NCI-H774 (cell line): Measurements from ENCODE around the gene PIP4K2B.

ENCODE experiments used
- DNase-seq: peaks from one replicate; lab custom pipeline; 2025; lab: John Stamatoyannopoulos, UW

PIP4K2B gene

DNA sequence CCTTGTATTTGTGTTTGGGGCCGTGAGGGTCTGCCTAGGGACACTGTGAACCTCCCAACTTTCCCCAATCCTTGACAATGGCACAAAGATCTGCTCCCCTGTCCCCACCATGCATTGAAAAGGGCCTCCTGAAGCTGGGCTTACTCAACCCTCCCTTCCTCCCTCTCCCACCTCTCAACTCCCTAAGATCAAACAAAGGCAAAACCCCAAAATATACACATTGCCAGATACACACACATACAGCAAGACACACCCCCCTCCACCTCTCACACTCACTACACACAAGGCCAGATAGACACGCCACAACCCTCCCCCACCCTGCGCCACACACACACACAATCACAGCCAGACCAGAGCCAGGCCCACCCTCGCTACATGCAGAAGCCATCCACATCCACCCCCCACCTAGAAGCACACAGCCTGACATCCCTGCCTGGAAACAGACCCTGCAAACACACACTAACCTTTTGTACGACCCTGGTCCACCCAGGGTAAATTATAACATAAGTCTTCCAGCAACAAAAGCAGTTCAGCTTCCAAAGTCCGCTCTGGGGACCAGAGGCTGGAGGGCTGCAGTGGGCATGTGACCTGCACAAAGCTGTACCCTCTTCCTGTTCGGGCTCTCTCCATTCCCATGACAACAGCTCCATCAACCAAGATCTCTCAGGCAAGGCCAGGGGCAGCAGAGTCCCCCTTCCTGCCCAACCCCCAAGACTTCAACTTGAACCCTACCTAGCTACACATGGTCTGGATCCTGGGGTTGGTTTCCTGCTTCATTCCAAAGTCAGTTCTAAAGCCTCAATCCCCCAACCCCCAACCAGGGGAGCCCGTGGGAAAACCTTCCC, 53.1 kb downstream of the PIP4K2B start:
- no peak for DNase-seq

DNA sequence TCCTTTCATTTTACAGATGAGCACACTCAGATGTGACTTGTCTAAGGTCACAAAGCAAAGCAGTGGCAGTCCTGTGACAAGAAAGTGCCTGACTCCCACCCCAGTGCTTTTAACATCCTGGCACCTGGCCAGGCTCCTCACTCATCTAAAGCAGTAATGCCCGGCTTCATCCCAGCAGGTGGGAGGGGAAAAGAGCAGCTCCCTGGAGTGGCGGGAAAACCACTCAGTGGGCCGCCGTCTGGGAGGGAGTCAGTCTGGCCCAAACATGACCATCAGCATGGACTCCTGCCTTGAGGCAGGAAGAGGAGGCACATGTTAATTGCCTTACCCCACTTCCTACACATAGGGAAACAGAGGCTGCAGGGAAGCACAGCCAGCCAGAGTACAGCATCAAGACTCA, 53.8 kb downstream of the PIP4K2B start:
- peak; percentile 63 for DNase-seq

DNA sequence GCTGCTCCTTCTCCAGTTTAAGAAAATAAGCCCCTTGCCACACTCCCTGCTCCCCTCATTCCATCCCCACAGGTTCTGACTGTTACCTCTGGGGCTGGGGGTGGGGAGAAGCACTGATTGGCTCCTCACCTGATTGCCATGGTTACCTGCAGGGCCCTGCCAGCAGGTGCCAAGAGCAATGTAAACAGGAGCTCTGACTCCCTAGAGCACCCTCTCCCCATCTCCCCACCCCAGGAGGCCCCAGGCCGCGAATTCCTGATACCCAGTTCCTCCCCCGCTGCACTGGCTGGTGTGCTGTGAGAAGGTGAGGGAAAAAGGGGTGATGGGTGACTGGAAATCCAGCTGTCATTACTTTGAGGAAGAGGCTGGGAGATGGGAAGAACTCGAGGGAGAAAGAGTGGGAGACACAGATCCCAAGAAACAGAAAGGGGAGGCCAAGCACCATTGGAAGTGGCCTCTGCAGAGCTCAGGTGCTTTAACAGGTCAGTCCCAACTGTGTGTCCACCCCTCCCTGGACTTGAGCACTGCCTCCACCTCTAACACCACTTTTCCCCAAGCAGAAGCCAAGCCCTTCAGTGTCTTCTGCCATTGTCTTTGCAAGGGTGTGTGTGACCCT, 55.7 kb downstream of the PIP4K2B start:
- peak; percentile 89 for DNase-seq

DNA sequence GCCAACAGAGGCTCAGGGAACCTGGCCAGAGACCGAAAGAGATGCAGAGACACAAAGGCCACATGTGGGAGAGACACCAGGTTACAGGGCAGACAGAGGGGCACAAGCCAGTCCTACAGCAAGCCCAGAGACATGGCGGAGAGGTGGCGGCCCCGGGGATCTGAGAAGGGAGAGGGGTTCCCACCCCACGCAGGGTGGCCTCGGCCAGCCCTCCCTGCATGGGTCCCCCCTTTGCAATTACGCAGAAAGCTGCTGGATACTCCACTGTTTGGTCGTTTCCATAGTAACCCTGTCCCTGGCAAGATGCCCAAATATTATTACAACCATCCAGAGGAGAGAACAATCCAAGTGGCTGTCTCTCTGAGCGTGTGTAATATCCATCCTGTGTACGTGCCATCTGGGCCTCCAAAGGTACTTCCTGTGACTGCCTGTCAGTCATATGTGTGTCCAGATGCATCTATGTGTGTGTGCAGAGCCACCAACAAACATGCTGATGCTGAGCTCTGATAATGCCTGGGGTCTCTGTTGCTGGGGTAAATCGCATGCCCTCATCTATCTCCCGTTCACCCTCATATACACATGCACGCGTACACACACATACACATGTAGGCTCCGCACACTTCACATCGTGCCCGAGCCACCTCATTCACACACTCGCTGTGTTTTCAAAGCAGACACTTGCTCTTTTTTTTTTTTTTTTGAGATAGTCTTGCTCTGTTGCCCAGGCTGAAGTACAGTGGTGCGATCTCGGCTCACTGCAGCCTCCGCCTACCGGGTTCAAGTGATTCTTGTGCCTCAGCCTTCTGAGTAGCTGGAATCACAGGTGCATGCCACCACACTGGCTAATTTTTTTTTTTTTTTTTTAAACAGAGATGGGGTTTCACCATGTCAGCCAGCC, 56.7 kb downstream of the PIP4K2B start:
- peak; percentile 75 for DNase-seq

DNA sequence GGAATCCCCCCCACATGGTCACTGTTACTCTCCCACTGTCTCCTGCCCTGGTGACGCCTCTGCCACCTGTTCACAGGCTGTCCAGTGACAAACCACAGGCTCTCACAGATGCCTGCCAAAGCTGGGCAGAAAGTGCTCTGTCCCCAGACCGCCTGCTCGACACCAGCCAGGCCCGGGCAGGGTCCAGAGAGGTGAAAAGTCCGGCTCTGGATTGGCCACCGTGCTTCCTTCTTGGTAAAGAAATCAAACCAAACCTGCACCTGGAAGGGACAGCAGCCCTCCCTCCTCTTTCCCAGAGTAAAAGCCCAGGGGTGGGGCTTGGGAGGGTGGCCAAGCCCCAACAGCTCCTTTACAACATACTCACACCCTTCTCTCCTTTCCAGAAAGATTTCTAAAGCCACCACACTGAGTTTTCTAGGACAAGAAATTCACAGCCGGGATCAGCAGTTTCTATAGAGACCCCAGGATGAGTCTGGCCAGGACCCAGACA, 57.4 kb downstream of the PIP4K2B start:
- DNase-seq = no peak

DNA sequence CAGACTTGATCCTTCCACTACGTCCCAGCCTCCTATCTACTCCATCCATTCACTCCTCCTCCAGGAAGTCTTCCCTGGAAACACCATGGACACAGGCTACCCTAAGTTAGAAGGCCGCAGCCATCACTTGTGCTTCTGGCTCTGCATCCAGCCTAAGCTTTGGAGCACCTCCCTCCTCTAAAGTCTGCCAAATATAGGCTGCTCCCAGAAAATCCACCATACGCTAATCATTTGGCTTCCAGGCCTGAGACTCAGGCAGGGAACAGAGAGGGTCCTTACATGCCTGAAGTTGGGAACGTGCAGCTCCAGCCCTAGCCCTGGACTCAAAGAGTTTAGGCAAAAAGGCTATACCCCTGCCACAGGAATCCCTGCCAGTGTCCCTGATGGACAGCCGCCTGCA, 57.9 kb downstream of the PIP4K2B start:
- no peak for DNase-seq

DNA sequence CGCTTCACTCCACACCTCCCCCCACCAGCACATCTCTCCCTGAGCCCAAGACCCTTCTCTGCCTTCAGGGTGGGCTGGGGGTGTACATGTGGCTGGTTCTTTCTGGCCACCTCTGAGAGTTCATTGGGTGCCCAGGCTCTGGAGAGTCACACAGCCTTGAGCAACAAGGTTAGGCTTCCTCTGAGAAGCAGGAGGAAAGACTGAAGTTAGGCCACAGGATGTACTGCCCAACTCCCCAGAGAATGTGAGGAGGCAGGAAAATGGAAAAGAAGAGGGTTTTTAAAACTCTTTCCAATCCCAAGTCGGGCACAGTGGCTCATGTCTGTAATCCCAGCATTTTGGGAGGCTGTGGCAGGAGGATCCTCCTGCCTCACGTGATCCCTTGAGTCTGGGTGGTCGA, 58.5 kb downstream of the PIP4K2B start:
- no peak for DNase-seq

DNA sequence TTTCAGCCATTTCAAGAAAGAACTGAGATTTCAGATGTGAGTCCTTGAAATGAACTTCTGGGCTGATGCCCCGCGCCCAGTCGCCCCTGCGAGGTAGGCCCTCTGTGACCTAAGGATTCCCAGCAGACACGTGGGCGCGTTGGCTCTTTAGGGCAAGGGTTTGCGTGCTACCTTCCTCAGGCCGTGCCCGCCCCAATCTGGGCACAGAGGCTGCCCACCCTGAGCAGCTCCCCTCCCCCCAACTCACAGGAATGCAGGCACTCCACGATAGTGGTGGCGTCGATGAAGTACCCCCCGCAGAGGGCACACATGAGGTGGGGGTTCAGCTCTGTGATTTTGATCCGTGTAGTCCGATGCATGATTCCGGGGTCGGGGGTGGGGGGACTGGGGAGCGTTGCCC, 59.3 kb downstream of the PIP4K2B start:
- DNase-seq = no peak

DNA sequence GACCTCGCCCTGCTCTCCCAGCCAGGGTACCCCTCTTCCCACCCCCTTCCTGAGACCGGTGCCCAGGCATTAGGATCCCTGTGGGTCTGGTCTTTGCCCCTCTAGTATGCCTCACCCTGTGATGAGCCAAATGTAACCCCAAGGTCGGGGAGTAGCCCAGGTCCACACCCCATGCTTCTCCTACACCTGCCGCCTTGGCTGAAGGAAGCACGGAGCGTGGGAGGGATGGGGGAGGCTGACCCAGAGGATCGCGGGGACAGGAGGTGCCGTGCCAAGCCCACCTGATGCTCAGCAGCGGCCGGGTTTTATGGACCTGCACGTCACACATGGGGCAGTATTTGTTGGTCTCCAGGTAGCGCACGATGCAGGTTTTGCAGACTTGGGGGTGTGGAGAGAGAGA, 60.1 kb downstream of the PIP4K2B start:
- DNase-seq = no peak

DNA sequence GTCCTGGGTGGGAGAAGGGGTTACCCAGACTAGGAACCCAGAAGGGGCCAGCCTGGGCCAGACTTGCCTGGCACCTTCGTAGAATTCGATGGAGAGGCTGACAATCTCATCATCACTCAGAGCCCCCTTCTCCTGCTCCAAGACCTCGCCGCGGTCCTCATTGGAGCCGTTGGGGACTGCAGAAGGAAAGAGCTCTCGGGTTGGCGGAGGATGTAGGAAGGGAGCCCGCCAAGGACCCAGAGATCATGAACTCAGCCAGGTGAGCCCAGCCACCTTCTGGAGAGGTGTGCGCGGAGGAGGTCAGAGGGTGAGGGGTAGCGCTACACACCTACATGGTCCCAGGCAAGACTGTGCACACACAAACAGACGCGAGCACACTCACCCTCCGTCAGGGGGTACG, 60.7 kb downstream of the PIP4K2B start:
- DNase-seq = no peak

DNA sequence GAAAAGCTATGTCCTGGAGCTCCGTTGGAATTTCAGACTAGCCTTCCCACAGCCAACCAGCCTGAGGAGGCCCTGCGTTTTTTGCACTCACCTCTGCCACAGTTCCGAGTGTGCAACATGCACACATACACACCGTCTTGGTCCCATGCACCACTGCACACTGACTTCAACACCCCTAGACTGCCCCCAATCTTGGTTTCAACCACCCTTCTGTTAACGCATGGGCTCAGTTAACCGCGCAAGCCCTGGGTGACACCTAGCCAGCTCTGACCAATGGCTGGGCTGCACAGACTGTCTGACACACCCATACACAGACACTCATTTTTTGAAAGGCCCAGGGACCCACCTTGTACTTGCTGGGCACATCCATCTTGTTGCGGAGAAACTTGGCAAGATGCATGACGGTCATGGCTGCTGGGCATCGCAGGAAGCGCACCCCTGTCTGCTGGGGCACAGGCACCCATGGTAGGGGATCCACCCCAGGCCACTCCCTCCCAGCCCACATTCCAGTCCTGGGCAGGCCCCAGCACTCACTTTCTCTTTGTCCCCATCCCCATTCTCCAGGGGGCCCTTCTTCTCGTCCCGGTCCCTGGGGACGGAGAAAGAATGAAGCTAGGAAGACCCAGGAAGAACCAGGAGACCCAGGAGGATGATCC, 61.2 kb downstream of the PIP4K2B start:
- DNase-seq = no peak

DNA sequence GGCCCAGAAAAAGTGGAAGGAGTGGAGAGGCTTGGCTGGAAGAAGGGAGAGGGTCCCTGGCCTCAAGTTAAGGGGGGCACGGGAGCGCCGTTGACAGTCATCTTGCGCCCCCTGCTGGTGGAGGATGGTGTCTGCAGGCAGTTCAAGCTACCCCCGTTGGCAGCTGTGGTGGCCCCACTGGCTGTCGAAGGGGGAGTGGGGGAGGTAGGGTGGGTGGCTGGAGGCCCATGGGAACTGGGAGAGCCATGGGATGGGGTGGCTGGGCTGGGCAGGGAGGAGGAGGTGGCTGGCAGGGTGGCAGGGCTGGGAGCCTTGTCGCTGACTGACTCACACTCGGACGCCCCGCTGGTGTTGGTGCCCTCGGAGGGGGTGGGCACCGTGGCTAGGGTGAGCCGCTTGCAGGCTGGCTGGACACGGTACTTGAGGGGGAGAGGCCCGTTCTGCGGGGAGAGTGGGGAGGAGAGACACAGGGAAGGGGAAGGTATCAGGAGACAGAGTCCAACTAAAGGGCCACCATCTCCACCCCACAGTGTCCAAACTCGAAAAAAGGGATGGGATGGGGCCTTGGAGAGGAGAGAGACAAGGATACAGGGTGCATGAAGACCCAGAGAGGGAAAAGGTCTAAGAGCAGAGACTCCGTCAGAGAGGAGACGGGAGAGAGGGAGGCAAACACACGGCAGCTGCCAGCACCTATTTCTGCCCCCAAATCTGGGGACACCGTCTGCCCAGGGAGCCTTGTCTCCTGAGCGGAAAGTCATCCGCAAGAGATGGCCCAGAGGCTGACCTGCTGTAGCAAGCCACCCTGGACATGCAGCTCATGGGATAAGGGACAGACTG, 64.0 kb downstream of the PIP4K2B start:
- DNase-seq = no peak

DNA sequence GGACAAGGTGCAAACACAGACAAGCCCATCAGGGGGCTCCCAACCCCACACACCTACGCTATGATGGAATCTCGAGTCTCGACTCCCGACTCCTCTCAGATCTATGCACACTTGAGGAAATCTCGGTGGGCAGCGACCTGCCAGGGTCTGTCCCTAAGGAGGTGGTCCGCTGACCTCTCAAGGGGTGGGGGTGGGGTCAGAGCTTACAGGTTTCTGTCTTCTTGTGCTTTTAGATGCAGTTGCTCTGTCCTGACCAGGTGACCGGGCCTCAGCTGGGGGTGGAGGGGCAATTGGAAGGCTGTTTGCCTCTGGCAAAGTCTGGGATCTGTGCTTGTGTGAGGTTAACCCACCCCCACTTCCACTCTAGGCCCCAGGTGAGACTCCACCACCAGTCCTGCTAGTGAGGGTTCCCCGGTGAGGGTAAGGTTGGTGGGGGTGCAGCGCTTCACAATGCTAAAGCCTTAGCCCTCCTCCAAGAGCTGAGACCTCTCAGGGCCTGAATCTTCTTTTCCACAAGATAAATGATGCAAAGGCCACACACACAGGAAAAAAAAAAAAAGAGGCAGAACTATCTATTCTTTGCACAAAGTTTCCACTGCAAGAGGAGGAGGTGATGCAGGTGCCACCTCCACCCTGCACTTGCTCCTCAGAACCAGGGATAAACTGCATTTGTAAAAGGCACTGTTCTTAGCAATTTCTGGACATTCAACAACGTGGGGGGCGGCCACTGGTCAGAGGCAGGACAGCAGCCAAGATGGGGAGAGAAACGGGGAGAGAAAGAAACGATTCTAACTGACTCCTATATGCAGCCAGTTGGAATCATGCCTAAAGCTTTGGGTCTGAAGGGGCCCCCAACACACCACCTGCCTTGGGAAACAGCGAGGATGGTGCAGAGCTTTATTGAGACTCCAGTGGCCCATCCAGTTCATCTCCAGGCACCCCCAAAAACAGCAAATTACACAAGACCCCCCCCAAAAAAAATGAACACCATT, 65.1 kb downstream of the PIP4K2B start:
- DNase-seq = no peak

DNA sequence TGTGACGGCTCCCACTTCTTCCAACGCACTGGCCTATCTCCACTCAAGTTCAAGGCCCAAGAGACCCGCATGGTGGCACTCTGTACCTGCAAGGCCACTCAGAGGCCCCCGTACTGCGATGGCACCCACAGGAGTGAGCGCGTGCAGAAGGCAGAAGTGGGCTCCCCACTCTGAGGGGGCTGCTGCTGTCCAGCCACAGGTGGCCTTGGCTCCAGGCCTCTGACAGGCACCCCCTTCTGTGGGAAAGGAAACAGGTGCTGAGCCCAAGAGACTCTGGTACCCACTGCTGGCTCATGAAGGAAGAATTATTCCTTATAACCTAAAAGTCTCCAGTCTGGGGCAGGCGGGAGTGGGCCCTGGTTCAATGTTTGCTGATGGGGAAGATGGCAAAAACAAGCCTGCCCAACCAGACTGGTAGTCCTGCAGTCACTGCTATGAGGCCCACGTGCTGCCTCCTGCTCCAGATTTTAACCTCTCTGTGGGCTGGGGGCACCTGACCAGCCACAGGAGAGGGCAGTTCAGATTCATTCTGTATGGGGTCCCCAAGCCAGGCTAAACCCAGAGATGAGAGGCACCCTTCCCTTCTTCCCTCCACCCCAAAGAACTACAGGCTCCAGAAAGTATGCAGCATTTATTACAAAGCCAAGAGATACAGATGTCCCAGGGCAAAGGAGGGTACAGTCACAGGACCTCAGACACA, 65.9 kb downstream of the PIP4K2B start:
- DNase-seq = no peak

DNA sequence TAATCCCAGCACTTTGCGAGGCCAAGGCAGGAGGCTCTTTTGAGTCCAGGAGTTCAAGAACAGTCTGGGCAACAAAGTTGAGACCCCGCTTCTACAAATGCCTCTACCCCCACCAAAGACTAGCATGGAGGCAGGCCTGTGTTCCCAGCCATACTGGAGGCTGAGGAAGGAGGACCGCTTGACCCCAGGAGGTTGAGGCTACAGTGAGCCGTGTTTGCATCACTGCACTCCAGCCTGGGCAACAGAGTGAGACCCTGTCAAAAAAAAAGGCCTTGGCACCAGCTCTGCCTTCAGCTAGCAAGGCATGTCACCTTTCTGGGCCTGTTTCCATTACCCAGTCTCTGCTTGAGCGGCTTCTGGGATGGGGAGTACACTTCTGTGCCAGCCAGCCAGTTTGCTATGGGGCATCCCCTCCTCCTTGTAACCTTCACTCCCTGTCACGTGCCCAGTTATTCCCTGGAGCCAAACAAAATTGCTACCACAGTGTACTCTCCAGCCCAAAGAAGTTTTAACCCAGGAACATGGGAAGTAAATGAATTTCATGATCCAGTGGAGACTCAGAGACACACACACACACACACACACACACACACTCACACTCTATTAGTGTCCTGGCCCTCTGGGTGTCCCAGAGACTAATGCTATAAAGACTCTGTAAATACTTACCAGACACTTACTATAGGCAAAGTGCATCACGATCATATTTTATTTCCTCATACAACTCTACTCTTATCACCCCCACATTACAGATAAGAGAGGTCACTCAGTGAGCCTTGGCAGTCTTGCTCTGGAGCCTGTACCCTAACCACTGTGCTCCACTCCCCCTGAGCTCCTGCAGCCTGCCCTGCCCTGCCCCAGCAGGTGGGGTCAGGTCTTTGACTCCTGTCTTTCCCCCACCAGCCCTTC, 66.7 kb downstream of the PIP4K2B start:
- no peak for DNase-seq

DNA sequence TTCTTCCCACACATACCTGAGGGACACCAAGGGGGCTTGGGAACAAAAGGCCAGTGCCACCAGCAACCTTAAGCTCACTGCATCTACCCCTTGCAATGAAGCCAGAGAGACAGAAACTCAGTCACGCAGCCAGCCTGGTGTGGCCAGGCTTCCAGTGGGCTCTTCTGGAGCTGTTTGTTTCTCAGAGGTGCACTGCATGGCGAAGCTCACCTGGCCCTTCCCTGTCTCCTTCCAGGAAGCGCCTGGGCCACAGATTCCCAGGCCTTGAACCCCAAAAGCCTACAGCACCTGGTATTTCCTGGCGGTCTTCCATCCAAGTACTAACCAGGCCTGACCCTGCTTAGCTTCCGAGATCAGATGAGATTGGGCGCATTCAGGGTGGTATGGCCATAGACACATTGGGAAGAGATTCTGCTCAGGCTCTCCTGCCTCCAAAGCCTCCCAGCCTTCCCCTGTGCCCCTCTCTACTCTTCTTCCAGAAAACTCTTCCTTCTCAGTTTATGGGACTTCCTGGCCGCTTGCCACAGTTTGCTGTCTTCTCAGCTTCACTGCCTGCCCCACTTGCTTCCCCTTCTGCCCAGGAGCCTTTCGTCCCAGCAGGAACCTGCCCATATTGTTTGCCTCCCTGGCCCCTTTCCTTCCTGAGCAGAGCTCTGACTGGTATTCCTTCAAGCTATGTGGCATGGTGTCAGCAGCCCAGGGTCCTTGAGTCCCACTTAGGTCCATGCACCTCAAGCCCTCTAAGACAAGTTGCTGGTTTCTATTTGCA, 67.6 kb downstream of the PIP4K2B start:
- no peak for DNase-seq
